Ovary (tissue), 3 donors: ENCODE data around the gene RHBDL2.

Experiments
- CTCF ChIP-seq, 3 donors: fragments of 450-650 bp in 2 of 3; fragments of 200-600 bp in 1 of 3; IDR thresholded peaks; one replicate each; pipeline versions ENCODE4 v1.5.1 to v1.8.0; 2016 to 2022; ENCODE audit warnings: antibody characterized with exemption in 3 of 3, mild to moderate bottlenecking in 1 of 3
- EP300 ChIP-seq: sonication (generic); formaldehyde crosslinking; IDR thresholded peaks from one replicate; pipeline ENCODE4 v1.6.1; 2017; ENCODE audit warnings: antibody characterized with exemption
- POLR2A ChIP-seq: fragments of 450-650 bp; IDR thresholded peaks from one replicate; pipeline ENCODE4 v1.6.1; 2017; ENCODE audit warnings: antibody characterized with exemption, mild to moderate bottlenecking, moderate library complexity
- donor health status: DM: no; HTN: no; CAD: no.

- no peak for TF ChIP-seq CTCF (IDR thresholded peaks at IDR 0.05)
- no peak for TF ChIP-seq POLR2A
- TF ChIP-seq EP300, result no peak
Observed at GRCh38 chr1:38941093-38941492, 537 bp downstream of the RHBDL2 start.
